GM12873 (cell line): ENCODE results near the gene NEURL1.

Source experiments
- TF ChIP-seq, protein P1 (sequence below): IDR thresholded peaks from 2 replicates; pipeline ENCODE4 v1.5.1; 2012; ENCODE audit warnings: low read depth, mild to moderate bottlenecking, moderate library complexity, low read length, control low read depth; ENCODE audit not compliant: insufficient read depth; ENCODE audit errors: missing control alignments

NEURL1 gene

DNA sequence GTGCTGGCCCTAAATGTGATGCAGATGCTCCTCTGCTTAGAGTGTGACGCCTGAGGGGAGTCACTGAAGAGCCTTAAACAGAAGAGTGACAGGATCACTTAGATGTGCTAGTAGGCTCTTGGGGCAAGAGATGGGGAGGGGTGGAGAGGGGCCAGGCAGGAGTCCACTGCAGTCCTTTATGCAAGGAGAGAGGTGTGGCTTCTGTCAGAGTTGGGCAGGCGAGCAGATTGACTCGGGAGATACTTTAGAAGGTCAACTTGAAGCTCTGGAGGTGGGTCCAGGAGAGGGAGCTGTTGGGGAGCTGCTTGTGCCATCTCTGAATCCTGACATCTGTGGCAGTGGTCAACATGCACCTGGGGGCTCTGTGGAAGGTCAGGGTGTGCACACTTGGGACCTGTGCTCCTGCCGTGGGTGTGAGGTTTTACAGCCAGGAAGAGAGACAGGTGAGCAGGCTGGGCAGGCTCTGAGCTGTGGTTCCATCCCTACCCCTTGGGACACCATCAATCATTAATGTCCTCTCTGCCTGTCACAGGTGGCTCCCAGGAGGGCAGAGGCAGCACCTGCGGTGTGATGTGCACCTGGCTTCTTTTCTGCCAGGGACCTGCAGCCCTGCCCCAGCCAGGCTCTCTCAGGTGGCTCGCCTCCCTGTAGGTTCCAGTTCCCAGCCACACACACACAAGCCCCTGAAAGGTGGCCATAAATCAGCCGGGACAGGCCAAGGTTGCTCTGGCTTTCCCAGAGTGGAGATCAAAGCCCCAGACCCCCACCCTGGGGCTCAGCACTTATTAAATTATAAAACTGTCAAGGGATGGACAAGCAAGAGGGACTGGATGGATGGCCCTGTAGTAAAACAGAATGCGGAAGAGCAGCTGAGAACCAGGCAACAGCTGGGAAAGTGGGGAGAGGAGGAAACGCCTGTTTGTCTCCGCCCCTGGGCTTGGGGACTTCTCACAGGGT is 14.0 kb downstream of the NEURL1 start:
- TF ChIP-seq, protein P1, sequence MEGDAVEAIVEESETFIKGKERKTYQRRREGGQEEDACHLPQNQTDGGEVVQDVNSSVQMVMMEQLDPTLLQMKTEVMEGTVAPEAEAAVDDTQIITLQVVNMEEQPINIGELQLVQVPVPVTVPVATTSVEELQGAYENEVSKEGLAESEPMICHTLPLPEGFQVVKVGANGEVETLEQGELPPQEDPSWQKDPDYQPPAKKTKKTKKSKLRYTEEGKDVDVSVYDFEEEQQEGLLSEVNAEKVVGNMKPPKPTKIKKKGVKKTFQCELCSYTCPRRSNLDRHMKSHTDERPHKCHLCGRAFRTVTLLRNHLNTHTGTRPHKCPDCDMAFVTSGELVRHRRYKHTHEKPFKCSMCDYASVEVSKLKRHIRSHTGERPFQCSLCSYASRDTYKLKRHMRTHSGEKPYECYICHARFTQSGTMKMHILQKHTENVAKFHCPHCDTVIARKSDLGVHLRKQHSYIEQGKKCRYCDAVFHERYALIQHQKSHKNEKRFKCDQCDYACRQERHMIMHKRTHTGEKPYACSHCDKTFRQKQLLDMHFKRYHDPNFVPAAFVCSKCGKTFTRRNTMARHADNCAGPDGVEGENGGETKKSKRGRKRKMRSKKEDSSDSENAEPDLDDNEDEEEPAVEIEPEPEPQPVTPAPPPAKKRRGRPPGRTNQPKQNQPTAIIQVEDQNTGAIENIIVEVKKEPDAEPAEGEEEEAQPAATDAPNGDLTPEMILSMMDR = peak; percentile 23

- TF ChIP-seq, protein P1 = no peak
Measured at GRCh38 chr10:103510046-103510685, 16.7 kb downstream of the NEURL1 start.

DNA sequence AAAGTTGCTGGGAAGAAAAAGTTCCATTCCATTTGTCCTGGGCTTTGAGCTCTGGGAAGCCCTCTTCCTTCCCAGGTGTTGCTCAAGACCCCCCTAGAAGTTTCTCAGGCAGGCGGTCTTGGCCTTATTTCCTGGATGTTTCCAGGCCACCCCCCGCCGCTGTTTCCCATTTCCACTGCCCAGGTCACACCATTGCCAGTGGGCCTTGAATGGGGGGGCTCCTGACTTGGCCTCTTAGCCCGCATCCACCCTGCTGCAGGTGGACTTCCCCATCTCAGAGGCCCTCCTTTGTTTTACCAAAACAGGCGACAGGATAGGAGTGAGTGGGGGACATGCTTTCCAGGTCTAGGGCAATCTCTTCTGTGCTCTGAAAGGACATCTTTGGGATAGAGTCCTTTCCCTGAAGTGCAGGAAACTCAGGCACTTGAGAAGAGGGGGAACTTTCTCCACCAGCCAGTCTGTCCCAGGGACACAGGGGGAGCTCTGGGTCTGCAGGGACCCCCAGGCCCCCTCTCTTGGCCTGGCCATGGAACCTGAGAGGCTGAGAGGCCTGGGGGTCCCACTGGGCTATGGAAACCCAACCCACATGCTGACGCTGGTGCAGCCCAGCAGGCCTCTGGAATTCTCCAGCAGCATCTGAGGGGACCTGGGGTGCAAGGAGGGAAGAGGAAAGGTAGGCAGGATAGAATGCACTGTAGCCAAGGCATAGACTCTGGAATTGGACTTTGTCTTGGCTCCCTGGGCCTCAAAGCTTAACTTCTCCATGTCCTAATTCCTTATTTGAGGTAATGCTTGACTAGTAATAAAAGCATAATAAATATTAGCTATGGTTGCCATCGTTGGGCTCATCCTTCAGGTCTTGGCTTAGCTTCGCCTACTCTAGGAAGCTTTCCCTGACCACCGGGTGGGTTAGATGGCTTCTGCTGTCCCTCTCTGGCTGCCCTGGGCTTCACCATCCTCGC is 17.6 kb downstream of the NEURL1 start:
- TF ChIP-seq, protein P1 = no peak

- TF ChIP-seq, protein P1 = no peak
Measured at GRCh38 chr10:103512166-103512565, 18.7 kb downstream of the NEURL1 start.

DNA sequence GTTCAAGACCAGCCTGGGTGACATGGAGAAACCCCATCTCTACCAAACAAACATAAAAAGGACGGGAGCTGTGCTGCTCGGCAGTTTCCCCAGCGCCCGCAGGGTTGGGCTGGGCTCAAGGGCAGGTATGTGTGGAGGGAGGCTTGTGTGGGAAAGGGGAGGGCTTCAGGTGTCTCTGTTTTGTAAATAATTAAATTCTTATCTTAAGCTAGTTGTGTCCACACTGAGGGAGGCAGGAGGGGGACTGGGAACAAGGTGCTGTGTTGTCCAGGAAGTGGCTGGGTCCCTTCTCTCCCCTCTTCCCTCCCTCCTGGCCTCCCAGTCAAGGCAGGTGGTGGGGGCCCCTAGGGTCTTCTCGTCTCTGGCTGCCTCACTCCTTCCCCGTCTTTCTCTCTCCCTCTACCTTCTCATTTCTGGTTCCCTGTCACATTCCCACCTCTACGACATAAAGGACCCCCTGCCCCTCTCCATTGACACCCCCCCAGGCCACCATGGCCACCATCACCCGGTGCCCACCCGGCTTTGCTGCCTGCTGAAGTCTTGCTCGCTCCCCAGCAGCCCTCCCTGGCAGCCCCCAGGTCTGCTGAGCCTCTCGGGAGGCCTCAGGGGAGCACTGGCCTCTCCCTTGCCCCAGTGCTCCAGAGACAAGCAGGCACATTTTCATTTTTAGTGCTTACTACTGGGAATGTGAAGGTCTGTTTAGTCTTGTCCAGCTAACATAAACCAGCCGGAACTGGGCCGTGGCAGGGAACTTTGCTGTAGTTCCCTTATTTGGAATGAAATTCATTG is 19.3 kb downstream of the NEURL1 start:
- TF ChIP-seq, protein P1 = no peak

DNA sequence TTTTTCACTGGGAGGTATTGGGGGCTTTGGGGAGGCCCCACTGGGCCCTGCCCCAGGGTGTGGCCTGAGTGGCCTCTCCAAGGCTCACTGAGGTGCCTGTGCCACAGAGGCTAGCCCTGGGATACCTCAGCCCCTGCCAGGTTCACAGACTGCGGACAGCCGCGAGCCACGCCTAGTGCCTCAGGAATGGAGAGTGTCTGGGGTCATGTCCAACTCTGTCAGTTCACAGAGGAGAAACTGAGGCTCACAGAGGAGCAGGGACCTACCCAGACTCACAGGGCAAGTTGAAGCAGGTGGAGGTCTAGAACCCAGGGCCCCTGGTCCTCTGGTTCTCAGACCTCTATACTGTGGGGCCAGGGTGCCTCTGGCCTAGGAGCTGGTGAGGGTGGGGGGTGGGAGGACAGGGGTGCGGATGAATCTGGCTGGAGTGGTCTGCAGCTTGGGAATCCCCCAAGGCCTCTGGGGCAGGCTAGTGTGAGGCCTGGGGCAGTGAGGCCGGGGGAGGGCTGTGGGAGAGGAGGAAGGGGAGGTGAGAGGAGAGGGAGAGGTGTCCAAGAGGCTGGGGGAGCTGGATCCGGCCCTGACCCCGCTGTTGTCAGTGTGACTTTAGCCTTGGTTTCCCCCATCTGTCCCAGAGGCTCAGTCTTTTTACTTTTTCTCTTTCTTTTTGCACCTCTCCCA is 20.0 kb downstream of the NEURL1 start:
- TF ChIP-seq, protein P1 = no peak
